Fibroblast of skin of left biceps (primary cell): ENCODE measurements around the gene BTBD16.
A peak's percentile ranks its signal among the peaks of the same experiment; 100 is the strongest.

Experiments
- DNase-seq, 2 experiments: peaks; one replicate each; pipeline ENCODE4 v3.0.0-alpha.2; 2013; ENCODE audit warnings: low read depth in 2 of 2

The BTBD16 gene

GRCh38 chr10:122373721-122374120, 102.6 kb downstream of the BTBD16 start:
- no peak for DNase-seq

- DNase-seq = peak; percentile 88 to 91
Observed at GRCh38 chr10:122374237-122374858, 103.3 kb downstream of the BTBD16 start, which contains the start of gene PLEKHA1. TSS of gene PLEKHA1 (plus strand) at chr10:122374708. CDS start at chr10:122393201, 18,493 bp downstream.

GRCh38 chr10:122374859-122375678, 104.0 kb downstream of the BTBD16 start:
- DNase-seq = no peak

GRCh38 chr10:122375679-122376160, 104.6 kb downstream of the BTBD16 start:
- no peak for DNase-seq

GRCh38 chr10:122376364-122376961, 105.4 kb downstream of the BTBD16 start:
- DNase-seq = no peak

- DNase-seq = no peak
Observed at GRCh38 chr10:122379041-122379440, 107.9 kb downstream of the BTBD16 start.

GRCh38 chr10:122379537-122379936, 108.4 kb downstream of the BTBD16 start:
- DNase-seq = no peak

GRCh38 chr10:122380703-122381102, 109.6 kb downstream of the BTBD16 start:
- DNase-seq = no peak

- DNase-seq = no peak
Observed at GRCh38 chr10:122381680-122382079, 110.6 kb downstream of the BTBD16 start.

GRCh38 chr10:122386514-122386913, 115.4 kb downstream of the BTBD16 start:
- DNase-seq = no peak

GRCh38 chr10:122387572-122387971, 116.5 kb downstream of the BTBD16 start:
- DNase-seq = no peak
